Subcutaneous adipose tissue (tissue), 4 donors: ENCODE data around the gene YWHAG. TPM values are rescaled to one million over a fixed set of nuclear protein-coding genes. Genes with fewer than 3 reads are reported as not detected.

Experiments used
- CTCF ChIP-seq: fragments of 450-650 bp; IDR thresholded peaks from one replicate; pipeline ENCODE4 v1.5.1; 2016; ENCODE audit warnings: low read depth, mild to moderate bottlenecking, control low read depth, antibody characterized with exemption, moderate library complexity
- total RNA-seq, 4 donors: library from RNA; depleted of rRNA; stranded (reverse); fragments of >200 nt; gene quantifications; one replicate each; pipeline ENCODE4 v1.1.0, GENCODE V29; 2016

YWHAG gene
- total RNA-seq, 4 donors from 2014 or later = 102 to 215 (median 162) TPM

GRCh38 chr7:76342222-76342621 lies 16.6 kb downstream of the YWHAG start:
- no peak for TF ChIP-seq CTCF

- TF ChIP-seq CTCF = no peak
These were observed 18.1 kb downstream of the YWHAG start for GRCh38 chr7:76340617-76341131.

GRCh38 chr7:76338298-76339084 lies 20.3 kb downstream of the YWHAG start:
- no peak for TF ChIP-seq CTCF

GRCh38 chr7:76337147-76337546 lies 21.6 kb downstream of the YWHAG start:
- TF ChIP-seq CTCF = no peak

GRCh38 chr7:76336094-76336493 lies 22.7 kb downstream of the YWHAG start:
- TF ChIP-seq CTCF = no peak

GRCh38 chr7:76334320-76334967 lies 24.3 kb downstream of the YWHAG start:
- TF ChIP-seq CTCF = no peak

- TF ChIP-seq CTCF = no peak
These were observed 25.2 kb downstream of the YWHAG start for GRCh38 chr7:76333511-76334101.
